Ureter (tissue), 1 donor: Measurements from ENCODE around the gene ZNF324. TPM values are rescaled to one million over a fixed set of nuclear protein-coding genes. Genes with fewer than 3 reads are reported as not detected.
"Not testable (repeated sequence)": the region's sequence is repeated elsewhere in the genome, so short reads cannot be mapped to it uniquely, and the experiment has no call there.

ENCODE experiments used
- DNase-seq: peaks from one replicate; pipeline ENCODE4 v3.0.0-alpha.2; 2020; ENCODE audit warnings: low spot score
- total RNA-seq: library from RNA; stranded (reverse); gene quantifications from one replicate; pipeline ENCODE4 v1.2.4, GENCODE V29; 2023
- donor health status: DM: yes; HTN: yes; CAD: no.

ZNF324 gene
- total RNA-seq, 1 donor from 2014 or later = 14.7 TPM

- DNase-seq = no peak
Measured at GRCh38 chr19:58471736-58472135, 4.9 kb downstream of the ZNF324 start.

DNA sequence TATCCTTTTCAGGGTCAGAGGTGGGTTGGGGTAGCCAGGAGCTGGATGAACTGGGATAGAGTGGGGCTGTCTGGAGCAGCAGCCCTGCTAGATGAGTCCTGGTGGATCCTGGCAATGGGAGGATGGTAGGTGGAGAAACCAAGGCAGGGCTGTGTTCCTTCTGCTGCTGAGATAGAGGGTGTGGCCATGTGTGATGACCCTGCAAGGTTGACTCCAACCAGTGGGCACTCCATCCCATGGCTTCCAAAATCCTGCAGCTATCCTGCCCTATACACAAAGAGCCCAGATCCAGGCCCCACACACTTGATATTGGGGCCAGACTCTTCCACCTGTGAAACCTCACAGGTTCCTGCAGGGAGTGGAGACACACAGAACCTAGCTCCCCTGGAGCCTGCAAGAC is 6.9 kb downstream of the ZNF324 start:
- no peak for DNase-seq

DNA sequence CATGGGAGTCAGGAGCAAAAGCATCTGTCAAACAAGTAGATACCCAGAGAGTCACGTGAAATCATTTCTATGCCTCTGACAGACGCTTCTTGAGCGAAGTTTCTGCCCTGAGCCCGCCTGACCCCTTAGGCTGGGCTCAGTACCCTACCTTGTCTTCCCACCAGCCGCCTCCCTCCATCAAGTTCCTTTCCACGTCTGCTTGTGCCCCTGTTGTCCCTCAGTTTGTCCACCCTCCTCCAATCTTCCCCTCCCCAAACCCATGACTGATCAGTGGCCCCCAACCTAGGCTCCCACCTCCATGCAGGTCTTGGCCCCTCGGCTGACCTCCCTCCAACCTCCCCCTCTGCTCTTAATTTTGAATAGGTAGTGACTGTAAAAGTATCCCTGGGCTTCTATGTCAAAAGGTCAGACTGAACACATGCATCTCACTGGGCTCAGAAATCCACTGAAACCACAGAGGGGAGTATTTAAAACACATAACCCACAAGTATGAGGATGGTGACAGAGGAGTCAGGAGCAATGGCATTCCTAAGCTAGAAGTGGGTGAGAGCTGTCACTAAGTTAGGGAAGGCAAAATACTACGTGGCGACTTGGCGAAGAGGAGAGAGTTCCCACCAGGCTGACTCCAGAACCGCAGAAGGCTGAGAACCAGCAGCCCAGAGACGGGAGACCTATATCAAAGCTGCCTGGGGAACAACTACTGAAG is 7.6 kb downstream of the ZNF324 start:
- no peak for DNase-seq

DNA sequence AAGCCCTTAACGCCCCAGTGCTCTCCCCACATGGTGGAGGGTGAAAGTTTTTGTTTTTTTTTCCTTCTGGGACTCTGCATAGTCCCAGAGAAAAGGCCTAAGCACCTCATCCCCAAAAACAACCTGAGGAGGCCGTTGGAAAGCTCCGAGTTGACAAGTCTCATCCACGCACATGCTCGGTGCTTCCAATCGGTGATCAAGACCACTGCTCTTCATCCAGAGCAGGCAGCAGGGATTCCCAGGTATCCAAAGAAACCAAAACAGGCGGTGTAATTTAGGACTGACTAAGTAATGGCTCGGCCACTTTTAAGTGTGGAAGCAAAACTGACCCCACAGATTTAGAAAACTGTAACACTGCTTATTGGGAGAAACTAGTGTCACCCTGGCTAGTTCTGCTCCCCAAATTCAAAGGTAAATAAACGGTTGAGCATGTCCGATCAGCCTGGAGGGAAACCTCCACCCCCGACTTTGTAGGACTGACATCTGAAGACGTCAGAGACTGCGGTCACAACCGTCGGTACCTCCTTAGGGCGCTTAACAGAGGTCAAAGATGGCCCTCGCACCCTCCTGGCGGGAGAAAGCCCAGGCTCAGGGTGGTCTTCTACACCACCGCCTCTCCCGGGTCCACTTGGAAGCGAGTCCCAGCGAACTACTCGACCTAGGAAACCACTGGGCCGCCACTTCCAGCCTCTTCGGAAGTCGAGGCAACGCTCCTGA is 8.3 kb downstream of the ZNF324 start:
- DNase-seq = no peak

GRCh38 chr19:58475714-58476497 is 9.0 kb downstream of the ZNF324 start, which contains the start of gene ZNF446:
Gene ZNF446, plus strand, starts transcription at chr19:58476352. Its CDS starts 867 bp downstream, at chr19:58477219.
- peak; percentile 97 for DNase-seq

DNA sequence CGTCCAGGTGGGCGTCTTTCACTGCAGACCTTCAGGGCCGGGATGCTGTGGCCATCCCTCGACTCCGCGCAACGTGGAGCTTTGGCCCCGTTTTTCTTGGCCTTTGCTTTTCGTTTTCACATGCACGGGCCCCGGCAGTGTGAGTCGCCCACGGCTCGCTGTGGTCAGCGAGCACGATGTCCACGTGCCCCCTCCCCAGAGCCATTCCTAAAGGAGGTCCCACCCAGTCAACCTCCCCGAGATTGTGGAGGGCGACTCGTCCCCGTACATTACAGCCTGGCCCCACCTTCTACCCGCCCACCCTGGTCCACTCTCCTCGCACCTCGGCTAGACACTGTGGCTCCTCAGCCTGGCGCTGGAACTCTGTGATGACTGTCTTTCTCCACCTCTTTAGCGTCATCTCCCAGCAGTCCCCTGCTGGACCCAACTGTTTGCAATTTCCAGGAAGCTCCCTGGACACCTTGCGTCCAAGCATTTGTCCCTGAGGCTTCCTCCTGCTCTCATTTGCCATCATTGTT is 9.7 kb downstream of the ZNF324 start:
- DNase-seq = no peak

- DNase-seq = no peak
Measured at GRCh38 chr19:58477130-58477529, 10.2 kb downstream of the ZNF324 start.

DNA sequence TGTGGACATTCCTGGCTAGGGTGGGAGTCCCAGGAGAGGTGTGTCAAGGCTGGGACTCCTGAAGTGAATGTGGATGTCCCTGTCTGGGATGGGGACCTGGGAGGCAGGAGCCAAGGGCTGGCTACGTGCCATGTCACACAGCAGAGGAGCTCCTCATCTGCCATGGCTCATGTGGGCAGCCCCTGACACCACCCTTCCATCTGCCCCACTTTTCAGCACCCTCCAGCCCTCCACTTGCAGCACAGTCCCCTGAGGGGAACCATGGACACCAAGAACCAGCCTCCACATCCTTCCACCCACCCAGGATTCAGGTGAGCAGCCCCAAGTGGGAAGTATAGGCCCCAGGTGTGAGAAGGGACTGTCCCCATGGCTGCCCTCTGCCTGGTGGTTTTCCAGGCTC is 11.0 kb downstream of the ZNF324 start:
- no peak for DNase-seq

DNA sequence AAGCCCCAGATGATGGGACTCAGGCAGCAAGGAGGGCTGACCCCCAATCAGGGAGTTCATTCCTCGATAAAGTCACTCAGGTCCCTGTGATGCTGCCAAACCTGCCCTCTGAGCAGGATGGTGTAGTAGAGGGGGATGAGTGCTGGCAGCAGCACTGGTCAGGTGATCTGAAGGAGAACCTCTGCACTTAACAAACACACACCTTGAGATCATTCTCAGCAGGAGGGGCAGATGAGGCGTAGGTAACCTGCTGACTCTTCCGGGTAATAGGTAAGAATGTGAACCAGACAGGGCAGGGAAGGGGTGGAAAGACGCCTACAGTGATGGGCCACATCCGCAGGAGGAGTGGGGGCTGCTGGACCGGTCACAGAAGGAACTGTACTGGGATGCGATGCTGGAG is 12.4 kb downstream of the ZNF324 start:
- DNase-seq = no peak

DNA sequence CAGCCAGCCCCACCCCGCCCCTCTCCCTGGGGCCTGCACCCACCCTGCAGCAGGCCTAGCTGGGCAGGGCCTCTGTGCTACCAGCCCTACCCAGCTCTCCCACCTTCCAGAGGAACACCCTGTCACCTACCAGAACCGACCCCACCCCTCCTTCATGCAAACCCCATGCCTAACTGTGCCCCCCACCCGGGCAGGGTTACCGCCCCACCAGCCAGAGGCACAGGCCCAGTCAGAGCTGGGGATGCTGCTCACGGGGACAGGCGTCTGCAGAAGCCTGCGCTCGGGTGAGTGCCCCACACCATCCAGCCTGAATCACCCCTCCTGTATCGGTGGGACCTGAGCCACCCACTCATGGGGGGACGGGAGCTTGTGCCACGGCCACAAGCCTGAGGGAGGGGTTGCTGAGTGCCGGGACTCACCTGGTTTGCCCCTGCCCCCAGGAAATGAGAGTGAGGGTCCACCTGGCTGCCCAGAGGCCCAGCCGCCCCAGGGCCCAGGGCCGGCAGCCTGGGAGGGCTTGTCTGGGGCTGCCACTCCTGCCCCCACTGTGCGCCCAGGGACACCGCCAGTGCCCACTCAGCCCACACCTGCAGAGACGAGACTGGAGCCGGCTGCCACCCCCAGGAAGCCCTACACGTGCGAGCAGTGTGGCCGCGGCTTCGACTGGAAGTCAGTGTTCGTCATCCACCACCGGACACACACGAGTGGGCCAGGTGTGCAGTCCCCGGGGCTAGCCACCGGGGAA is 13.0 kb downstream of the ZNF324 start:
- DNase-seq = no peak

DNA sequence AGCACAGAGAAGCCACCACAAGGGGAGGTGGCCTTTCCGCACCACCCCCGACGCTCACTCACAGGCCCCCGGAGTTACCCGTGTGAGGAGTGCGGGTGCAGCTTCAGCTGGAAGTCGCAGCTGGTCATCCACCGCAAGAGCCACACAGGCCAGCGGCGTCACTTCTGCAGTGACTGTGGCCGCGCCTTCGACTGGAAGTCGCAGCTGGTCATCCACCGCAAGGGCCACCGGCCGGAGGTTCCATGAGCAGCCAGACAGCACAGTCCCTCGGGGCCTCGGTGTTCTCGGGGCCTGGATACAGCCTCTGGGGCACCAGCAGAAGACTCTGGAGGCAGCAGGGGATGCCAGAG is 13.6 kb downstream of the ZNF324 start:
- DNase-seq = no peak

- DNase-seq = no peak
Measured at GRCh38 chr19:58480831-58481230, 14.0 kb downstream of the ZNF324 start.

GRCh38 chr19:58482372-58482771 is 15.5 kb downstream of the ZNF324 start:
- no peak for DNase-seq

- DNase-seq = no peak
Measured at GRCh38 chr19:58483776-58484175, 16.9 kb downstream of the ZNF324 start.

DNA sequence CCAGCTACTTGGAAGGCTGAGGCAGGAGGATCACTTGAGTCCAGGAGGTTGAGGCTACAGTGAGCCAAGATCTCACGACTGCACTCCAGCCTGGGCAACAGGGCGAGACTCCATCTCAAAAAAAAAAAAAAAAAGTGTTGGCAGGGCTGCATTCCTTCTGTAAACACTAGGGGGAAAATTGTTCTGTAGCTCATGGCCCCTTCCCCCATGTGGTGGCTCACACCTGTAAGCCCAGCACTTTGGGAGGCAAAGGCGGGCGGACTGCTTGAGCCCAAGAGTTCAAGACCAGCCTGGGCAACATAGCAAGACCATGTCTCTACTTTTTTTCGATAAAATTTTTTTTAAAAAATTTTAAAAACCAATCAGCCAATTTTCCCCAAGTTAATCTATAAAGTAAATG is 17.5 kb downstream of the ZNF324 start:
- DNase-seq = not testable (repeated sequence)

DNA sequence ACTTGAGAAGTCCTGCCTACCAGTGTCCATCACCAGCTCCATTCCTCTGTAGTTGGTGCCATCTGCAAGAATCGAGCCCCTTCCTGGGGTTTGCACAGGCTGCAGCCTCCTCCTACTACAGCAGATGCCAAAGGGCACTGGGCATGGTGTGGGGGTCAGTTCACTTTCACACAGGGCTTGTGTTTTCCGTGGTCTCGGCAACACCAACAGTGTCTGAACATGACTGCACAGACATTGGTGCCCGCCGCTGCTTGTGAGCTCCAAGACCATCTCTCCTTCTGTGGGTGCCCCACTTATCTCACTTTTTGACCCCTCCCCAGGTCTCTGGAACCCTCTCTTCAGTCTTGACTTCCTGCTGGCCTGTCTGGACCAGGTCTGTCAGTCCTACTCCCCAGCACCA is 24.5 kb downstream of the ZNF324 start:
- DNase-seq = no peak

DNA sequence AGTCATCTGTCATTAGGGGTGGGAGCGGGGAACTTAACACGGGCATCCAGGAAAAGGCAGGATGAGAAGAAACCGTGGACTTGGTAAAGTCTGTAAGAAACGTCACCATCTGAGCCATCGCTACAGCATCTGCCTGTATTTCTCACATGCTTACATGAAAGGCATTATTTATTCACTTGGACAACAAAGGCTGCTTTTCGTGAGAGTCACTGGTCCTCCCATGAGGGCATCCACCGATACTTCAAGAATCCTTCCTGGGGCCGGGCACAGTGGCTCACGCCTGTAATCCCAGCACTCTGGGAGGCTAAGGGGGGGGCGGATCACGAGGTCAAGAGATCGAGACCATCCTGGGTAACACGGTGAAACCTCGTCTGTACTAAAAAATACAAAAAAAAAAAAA is 25.4 kb downstream of the ZNF324 start:
- DNase-seq = no peak

DNA sequence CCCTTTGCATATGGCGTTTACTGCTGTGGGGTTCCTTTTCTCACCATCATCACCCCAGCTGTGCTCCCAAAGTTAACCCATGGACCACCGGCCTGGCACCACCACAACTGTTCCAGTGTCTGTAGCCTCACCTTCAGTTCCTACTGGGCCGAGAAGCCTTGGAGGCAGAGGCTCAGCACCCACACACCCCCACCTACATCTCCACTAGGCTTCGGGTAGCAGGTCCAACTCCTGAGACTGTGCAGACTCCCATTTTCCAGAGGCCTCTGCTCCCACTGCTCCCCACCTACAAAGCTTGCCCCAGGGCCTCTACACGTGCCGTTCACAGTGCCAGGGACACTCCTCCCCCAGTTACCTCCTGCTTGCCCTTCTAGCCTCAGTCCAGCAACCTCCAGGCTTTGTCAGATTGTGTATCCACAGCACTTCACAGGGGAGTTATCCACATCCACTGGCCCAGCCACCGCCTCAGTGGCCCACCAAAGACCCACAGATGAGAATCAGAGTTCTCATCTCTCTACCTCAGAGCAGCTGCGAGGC is 30.8 kb downstream of the ZNF324 start:
- no peak for DNase-seq

DNA sequence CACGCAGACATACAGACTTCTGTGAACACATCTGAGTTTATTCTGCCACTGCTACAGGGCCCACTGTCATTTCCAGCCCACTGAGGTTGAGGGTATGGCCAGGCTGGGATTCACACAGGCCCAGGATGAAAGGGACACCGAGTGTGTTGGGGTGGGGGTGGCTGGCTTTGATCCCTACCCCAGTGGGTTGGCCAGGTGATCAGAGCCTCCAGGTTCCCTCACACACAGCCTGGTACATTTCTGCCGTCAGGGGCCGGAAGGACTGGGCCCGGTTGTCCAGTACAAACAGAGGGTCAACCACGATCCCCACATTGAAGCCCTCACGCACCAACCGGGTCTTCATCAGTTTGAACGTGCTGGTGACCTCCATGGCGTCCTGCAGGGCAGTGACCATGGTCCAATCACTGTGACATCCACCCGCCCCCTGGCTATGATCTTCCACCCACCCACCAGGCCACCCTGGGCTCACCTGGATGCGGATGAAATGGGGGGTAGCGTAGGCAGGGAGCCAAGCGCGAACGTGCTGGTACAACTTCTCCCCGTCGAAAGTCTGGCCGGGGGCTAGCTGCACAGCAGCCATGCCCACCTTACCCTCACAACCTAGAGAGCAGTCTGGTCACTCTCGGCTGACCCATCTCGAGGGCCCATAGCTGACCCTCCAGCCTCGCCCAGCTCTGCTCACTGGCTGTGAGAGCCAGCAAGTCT is 31.6 kb downstream of the ZNF324 start:
- DNase-seq = no peak

DNA sequence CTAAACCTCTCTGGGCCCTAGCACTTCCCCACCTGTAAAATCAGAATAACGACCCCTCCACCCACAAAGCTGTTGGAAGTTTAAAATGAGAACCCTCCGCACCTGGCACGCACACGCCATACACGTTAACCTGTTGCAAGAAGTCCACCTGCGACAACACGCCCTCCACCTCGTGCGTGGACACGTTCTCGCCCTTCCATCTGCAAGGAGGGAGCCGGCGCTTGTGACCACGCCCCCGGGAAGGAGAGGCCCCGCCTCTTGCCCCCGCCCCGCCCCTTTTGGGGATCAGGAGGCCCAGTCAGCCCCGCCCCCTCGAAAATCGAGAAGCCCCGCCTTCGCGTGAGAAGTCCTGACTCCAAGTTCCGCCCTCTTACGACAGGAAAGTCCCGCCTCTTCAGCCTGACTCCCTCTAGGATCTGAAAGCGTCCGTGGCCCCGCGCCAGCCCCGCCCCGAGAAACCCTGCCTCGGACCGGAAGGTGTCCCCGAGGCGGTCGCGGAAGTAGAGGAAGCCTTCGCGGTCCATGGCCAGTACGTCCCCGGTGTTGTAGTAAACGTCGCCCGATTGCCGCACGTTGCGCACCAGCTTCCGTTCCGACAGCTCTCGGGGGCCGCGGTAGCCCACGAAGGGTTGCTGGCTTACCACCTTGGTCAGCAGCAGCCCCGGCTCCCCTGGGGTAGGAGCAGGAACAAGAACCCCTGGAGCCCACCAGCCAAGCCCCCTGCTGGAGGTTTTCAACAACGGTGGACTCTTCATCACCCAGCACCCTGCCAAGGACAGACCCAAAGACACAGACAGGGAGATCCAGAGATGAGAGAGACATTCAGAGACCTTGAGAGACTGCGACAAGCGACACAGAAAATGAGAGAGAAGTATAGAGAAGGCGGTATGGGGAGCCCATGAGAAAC is 32.4 kb downstream of the ZNF324 start:
- DNase-seq = peak; percentile 100
